WI38 (cell line): ENCODE results near the gene SLC5A11.

Experiments
- H3K4me3 ChIP-seq: 2 replicates; pipeline ENCODE4 v1.5.1; 2011; ENCODE audit warnings: low read depth, mild to moderate bottlenecking, control low read depth, low read length
- TF ChIP-seq, protein P1 (sequence below): IDR thresholded peaks from 2 replicates; pipeline ENCODE4 v1.5.1; 2012; ENCODE audit warnings: low read depth, mild to moderate bottlenecking, control low read depth, low read length

The SLC5A11 gene

DNA sequence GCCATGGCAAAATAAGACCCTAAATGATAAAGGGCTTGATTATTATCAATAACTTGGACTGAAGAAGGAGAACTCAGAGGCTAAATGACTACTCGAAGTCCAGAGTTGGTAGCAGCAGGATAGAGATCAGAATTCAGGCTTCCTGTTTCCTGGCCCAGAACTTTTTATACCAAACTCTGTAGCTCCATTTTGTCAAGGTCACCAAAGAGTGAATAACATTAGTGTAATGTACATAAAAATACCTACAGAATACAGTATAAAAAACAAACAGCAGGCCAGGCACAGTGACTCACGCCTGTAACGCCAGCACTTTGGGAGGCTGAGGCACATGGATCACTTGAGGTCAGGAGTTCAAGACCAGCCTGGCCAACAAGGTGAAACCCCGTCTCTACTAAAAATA is 90.4 kb downstream of the SLC5A11 start:
- H3K4me3 ChIP-seq = no peak overlapping the region
- TF ChIP-seq, protein P1, sequence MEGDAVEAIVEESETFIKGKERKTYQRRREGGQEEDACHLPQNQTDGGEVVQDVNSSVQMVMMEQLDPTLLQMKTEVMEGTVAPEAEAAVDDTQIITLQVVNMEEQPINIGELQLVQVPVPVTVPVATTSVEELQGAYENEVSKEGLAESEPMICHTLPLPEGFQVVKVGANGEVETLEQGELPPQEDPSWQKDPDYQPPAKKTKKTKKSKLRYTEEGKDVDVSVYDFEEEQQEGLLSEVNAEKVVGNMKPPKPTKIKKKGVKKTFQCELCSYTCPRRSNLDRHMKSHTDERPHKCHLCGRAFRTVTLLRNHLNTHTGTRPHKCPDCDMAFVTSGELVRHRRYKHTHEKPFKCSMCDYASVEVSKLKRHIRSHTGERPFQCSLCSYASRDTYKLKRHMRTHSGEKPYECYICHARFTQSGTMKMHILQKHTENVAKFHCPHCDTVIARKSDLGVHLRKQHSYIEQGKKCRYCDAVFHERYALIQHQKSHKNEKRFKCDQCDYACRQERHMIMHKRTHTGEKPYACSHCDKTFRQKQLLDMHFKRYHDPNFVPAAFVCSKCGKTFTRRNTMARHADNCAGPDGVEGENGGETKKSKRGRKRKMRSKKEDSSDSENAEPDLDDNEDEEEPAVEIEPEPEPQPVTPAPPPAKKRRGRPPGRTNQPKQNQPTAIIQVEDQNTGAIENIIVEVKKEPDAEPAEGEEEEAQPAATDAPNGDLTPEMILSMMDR = no peak

DNA sequence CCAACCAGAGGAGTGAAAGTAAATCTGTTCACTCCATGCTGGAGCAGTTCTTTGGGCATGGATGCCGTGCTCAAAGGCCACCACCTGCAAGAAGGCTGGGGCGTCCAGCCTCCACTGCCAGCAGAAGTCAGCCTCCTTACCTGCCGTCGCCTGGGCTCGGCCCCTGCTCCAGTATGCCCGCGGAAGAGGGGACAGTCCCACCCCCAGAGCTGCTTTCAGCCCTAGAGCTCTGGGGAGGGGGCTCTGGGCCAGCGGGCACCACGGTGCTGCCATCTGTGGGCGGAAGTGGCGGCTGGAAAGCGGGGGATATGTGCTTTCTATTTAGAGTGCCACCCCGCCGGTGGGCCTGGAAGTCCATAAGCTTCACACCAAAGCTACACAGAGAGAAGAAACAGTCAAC is 93.5 kb downstream of the SLC5A11 start:
- TF ChIP-seq, protein P1 = no peak
- H3K4me3 ChIP-seq = no peak overlapping the region

DNA sequence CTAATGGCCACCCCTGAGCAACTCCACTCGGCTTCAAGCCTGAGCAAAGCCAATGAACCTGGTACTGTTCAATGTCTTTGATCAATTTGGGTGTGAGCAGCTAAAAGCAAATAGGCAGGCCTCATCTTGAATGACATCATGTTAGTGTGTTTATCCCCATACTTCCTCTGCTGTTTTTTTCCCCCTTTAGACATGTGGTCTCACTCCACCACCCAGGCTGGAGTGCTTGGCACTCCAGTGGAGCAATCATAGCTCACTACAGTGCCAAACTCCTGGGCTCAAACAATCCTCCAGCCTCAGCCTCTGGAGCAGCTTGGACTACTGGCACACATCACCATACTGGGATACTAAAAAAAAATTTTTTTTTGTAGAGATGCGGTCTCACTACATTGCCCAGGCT is 94.0 kb downstream of the SLC5A11 start:
- H3K4me3 ChIP-seq = no peak overlapping the region
- TF ChIP-seq, protein P1 = no peak

DNA sequence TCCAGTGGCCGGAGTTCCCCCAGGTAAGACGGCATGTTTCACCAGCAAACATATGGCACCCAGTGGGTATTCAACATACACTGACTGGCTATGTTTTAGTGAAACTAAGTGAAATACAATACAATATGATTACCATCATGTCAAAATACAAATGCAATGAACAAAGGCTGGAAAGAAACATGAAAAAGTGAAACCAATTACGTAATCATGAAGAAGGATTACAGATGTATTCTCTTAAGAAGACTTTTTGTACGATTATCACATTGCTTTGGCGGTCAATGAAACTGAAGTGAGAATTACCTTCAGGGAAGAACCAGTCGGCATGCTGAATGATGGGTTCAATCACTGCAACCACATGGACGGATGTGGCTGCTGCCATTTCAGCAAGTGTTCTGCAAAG is 97.7 kb downstream of the SLC5A11 start:
- TF ChIP-seq, protein P1 = no peak
- no peak overlapping the region for H3K4me3 ChIP-seq

DNA sequence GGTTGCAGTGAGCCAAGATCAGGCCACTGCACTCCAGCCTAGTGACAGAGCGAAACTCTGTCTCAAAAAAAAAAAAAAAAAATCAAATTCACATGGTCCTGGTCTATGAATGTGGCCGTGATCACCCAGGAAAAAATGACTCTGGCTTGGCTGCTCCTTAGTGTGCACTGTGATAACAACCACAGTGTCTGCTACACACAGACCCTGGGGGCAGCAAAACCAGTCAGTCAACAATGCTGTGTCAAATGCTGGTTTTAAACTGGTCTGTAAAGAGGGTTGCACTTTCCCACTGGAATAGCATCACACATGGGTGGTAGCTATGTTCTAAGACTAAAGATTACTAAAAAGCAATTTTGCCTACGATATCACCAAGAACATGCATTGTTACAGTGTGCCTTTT is 98.4 kb downstream of the SLC5A11 start:
- H3K4me3 ChIP-seq = no peak overlapping the region
- TF ChIP-seq, protein P1 = no peak

DNA sequence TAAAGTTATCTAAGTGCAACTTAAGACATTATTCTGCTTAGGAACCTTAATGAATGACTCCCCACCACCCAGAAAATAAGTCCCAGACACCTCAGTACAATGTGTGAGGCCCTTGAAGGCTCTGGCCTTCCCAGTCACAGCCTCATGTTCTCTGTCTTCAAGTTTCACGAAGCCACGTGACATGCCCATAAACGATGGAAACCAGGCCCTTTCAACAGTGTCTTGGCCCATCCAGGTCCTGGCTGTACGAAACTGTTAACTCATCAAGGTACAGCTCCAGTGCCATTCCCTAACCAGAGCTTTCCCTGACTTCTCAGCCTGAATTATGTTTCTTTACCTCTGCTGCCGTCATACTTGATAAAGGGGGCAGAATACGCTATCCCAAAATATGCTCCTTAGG is 100.4 kb downstream of the SLC5A11 start:
- H3K4me3 ChIP-seq = no peak overlapping the region
- TF ChIP-seq, protein P1 = no peak

DNA sequence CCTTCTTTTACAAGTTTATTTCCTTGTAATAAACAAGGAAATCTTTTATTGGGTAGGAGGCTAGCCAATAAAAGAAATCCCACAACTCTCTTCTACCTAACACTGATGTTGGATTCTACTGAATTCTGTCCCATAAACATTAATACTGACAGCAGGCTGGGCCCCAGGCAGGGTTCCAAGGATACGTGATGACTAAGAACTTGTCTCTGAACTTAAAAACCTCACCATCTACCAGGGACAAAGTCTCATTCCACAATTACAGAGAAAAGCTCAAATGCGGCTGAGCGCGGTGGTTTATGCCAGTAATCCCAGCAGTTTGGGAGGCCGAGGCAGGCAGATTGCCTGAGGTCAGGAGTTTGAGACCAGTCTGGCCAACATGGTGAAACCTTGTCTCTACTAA is 104.5 kb downstream of the SLC5A11 start:
- no peak overlapping the region for H3K4me3 ChIP-seq
- TF ChIP-seq, protein P1 = no peak

DNA sequence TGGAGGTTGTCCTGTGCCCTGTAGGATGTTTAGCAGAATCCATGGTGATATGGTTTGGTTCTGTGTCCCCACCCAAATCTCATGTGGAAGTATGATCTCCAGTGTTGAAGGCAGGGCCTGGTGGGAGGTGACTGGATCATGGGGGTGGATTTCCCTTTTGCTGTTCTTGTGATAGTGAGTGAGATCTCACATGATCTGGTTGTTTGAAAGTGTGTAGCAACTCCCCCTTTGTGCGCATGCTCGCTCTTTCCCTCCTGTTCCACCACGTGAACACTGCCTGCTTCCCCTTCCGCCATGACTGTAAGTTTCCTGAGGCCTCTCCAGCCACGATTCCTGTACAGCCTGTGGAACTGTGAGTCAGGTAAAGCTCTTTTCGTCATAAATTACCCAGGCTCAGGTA is 107.5 kb downstream of the SLC5A11 start:
- TF ChIP-seq, protein P1 = no peak
- H3K4me3 ChIP-seq = no peak overlapping the region
